NCI-H226 (cell line): ENCODE results near the gene USP15.
"Not testable (repeated sequence)": the region's sequence is repeated elsewhere in the genome, so short reads cannot be mapped to it uniquely, and the experiment has no call there.

Experiments used
- DNase-seq: peaks from one replicate; pipeline ENCODE4 v3.0.0-alpha.2; 2015

Gene USP15

DNA sequence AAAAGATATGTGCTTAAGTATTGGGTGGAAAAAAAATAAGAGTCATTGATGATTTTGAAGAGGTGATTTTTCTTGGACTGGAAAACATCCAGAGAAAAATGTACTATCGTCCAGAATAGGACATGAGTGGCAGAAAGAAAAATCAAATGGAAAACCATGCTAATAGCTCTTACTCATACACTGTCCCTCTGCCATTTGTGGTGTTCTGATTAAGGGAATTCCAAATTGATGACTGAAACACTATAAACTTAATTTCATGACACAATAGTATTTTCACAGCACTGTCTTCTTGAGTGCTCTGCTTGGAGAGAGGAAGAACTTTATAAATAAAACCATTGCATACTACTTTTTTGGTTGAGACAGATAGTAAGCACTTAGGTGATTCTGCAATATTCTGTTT, 72.4 kb downstream of the USP15 start:
- no peak for DNase-seq

DNA sequence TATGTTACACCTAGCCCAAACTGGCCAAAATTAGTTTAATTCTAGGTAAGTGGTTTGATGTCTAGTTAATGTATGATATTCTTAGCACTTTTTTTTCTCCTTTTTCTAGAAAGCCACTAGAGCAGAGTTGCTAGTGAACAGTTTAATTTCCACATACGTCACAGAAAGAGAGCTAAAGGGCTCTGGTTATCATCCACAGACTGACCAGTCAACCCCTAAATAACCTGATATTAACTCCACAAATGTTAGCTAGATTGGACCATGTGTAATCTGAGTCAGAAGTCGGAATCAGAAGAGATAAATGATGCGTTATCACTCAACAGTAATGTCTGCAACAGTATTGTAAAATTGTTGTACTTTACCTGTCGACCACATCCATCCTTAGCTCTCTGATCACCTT, 74.9 kb downstream of the USP15 start:
- no peak for DNase-seq

GRCh38 chr12:62335796-62336195, 75.6 kb downstream of the USP15 start:
- DNase-seq, result no peak

- not testable (repeated sequence) for DNase-seq
These were observed 77.4 kb downstream of the USP15 start for GRCh38 chr12:62337643-62338042.

DNA sequence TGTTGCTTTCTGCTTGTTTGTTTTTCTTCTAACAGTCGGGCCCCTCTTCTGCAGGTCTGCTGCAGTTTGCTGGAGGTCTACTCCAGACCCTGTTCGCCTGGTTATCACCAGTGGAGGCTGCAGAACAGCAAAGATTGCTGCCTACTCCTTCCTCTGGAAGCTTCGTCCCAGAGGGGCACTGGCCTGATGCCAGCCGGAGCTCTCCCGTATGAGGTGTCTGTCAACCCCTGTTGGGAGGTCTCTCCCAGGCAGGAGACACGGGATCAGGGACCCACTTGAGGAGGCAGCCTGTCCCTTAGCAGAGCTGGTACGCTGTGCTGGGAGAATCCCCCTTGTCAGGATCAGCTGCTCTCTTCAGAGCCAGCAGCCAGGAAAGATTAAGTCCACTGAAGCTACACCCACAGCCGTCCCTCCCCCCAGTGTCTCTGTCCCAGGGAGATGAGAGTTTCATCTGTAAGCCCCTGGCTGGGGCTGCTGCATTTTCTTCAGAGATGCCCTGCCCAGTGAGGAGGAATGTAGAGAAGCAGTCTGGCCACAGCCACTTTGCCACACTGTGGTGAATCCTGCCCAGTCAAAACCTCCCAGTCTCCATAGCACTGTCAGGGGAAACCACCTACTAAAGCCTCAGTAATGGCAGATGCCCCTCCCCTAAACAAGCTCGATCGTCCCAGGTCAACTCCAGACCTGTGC, 82.6 kb downstream of the USP15 start:
- DNase-seq, result not testable (repeated sequence)

GRCh38 chr12:62343304-62344120, 83.3 kb downstream of the USP15 start:
- not testable (repeated sequence) for DNase-seq

DNA sequence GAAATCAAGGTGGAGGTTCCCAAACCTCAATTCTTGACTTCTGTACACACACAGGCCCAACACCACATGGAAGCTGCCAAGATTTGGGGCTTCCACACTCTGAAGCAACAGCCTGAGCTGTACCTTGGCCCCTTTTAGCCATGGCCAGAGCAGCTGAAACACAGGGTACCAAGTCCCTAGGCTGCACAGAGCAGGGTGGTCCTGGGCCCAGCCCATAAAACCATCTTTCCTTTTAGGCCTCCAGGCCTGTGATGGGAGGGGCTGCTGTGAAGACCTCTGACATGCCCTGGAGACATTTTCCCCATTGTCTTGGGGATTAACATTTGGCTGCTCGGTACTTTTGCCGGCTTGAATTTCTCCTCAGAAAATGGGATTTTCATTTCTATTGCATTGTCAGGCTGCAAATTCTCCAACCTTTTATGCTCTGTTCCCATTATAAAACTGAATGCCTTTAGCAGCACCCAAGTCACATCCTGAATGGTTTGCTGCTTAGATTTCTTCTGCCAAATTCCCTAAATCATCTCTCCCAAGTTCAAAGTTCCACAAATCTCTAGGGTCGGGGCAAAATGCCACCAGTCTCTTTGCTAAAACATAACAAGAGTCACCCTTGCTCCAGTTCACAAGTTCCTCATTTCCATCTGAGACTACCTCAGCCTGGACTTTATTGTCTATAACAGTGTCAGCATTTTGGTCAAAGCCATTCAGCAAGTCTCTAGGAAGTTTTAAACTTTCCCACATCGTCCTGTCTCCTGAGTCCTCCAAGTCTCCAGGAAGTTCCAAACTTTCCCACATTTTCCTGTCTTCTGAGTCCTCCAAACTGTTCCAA, 84.7 kb downstream of the USP15 start:
- DNase-seq, result not testable (repeated sequence)

DNA sequence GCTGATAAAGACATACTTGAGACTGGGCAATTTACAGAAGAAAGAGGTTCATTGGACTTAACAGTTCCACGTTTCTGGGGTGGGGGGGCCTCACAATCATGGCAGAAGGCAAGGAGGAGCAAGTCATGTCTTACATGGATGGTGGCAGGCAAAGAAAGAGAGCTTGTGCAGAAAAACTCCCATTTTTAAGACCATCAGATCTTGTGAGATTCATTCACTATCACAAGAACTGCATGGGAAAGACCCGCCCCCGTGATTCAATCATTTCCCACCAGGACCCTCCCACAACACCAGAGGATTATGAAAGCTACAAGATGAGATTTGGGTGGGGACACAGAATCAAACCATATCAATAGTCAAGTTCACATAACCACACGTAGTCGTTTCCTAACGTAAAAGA, 85.5 kb downstream of the USP15 start:
- no peak for DNase-seq

GRCh38 chr12:62346817-62347216, 86.6 kb downstream of the USP15 start:
- no peak for DNase-seq

- no peak for DNase-seq
These were observed 87.9 kb downstream of the USP15 start for GRCh38 chr12:62347922-62348650.

GRCh38 chr12:62350554-62350953, 90.3 kb downstream of the USP15 start:
- no peak for DNase-seq

- no peak for DNase-seq
These were observed 91.1 kb downstream of the USP15 start for GRCh38 chr12:62351326-62351725.

DNA sequence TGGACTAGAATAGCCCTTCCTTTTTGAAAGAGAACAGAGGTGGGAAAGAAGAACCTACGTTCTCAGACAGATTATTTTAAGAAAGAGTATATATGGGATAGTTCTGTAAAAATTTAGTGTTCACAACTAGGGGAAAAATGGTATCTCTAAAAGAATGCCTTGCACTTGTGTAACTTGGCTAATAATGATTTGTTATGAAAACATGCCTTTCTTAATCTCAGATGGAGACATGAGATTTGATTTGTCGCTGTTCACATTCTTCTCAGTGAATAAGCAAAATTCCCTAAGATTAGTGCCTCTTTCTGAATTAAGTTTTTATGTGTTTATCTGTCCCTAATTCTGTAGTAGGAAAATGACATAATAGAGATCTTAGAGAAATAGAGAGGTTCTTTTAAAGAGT, 100.8 kb downstream of the USP15 start:
- DNase-seq, result no peak

DNA sequence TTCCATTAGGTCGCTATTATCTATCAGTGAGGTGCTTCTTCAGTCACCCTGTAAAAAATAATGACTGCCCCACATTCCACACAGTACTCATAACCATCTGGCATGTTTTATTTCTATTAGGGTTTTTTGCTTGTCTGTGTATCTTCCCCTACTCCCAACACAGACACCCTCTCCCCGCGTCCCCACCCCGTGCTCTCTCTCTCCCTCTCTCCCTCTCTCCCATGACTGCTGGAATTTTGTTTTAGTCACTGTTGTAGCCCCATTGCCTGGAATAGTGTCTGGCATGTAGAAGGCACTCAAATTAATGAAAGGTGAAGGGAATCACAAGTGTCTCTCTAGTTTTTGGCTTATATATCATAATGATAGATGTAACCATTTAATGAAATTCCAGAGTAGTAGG, 103.3 kb downstream of the USP15 start:
- DNase-seq, result no peak

DNA sequence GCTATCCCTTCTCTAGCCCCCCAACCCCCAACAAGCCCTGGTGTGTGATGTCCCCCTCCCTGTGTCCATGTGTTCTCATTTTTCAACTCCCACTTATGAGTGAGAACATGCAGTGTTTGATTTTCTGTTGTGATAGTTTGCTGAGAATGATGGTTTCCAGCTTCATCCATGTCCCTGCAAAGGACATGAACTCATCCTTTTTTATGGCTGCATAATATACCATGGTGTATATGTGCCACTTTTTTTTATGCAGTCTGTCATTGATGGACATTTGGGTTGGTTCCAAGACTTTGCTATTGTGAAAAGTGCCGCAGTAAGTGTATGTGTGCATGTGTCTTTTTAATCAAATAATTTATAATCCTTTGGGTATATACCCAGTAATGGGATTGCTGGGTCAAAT, 104.5 kb downstream of the USP15 start:
- DNase-seq, result not testable (repeated sequence)

- not testable (repeated sequence) for DNase-seq
These were observed 105.6 kb downstream of the USP15 start for GRCh38 chr12:62365846-62366245.

DNA sequence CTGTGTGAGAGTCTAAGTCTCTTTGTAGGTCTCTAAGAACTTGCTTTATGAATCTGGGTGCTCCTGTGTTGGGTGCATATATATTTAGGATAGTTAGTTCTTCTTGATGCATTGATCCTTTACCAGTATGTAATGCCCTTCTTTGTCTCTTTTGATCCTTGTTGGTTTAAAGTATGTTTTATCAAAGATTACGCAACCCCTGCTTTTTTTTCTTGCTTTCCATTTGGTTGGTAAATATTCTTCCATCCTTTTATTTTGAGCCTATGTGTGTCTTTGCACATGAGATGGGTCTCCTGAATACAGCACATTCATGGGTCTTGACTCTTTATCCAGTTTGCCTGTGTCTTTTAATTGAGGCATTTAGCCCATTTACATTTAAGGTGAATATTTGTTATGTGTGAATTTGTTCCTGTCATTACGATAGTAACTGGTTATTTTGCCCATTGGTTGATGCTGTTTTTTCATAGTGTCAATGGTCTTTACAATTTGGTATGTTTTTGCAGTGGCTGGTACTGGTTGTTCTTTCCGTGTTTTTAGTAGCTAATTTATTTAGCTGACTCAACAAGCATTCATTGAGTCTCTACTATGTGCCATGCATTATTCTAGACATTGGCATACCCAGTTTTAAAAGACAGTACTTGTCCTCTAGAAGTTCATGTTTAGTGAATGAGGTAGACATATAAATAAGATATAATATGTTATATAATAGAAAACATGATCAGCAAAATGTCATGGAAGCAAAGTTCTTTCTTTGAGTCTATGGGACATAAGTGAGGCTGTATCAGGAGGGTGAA, 108.4 kb downstream of the USP15 start:
- DNase-seq, result not testable (repeated sequence)

- no peak for DNase-seq
These were observed 110.0 kb downstream of the USP15 start for GRCh38 chr12:62370189-62370588.

GRCh38 chr12:62371661-62372060, 111.5 kb downstream of the USP15 start:
- no peak for DNase-seq

GRCh38 chr12:62372134-62372533, 111.9 kb downstream of the USP15 start:
- DNase-seq, result no peak

GRCh38 chr12:62372825-62373224, 112.6 kb downstream of the USP15 start:
- no peak for DNase-seq

DNA sequence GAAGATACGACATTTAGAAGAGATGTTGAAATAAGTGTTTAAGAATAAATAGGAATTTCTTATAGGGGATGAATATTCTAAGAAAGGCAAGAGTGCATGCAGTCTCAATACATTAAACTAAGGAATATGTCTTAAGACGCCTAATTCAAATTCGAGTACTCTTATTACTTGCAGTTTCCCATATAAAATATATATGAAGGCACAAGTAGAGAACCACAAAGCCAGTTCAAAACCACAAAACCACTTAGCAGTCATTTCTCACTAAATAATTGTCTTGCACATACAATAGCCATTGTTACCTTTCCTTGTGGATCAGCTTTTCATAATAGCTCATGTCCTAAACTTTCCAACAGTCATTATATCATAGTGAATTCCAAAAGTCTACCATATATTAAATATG, 115.4 kb downstream of the USP15 start:
- DNase-seq, result no peak
